Posterior cingulate gyrus (tissue), 11 donors: ENCODE results near the gene CXorf58.
A peak's percentile ranks its signal among the peaks of the same experiment; 100 is the strongest.
"Not testable (repeated sequence)": the region's sequence is repeated elsewhere in the genome, so short reads cannot be mapped to it uniquely, and the experiment has no call there.

ENCODE experiments used
- DNase-seq, 10 donors: peaks; one replicate each; pipeline versions ENCODE4 v3.0.0 to v3.0.0-alpha.2; 2020 to 2021; ENCODE audit warnings: mixed read lengths in 3 of 10
- intact Hi-C: fragments of 100-400 bp; cut with DNase I; formaldehyde crosslinking; loops from one replicate; pipeline ENCODE4 v1.15.1; 2023

Gene CXorf58

GRCh38 chrX:23907498-23908218, at the start of gene CXorf58, which contains the start of gene APOO:
TSS of gene CXorf58 (plus strand) at chrX:23908006. CDS start at chrX:23910303, 2,297 bp downstream.
TSS of gene APOO (minus strand) at chrX:23907938. CDS start at chrX:23907702, 236 bp downstream.
- intact Hi-C loops, result loop anchor here (2.0 kb wide), 2 partner anchors 117 to 147 kb away; partner anchors contain the start of gene EIF2S3
- DNase-seq, result peak; percentile 72 to 99 (median 86)

- DNase-seq, intact Hi-C loops: not testable (repeated sequence)
Observed at GRCh38 chrX:23859238-23859637, 48.6 kb upstream of the CXorf58 start.

- no peak for DNase-seq
Observed at GRCh38 chrX:23861215-23861896, 46.5 kb upstream of the CXorf58 start.

GRCh38 chrX:23861952-23862351, 45.9 kb upstream of the CXorf58 start:
- DNase-seq, intact Hi-C loops: not testable (repeated sequence)

More at GRCh38 chrX:23861215-23861896, 46.5 kb upstream of the CXorf58 start:
- intact Hi-C loops, result no loop called here

GRCh38 chrX:23864742-23865326, 43.0 kb upstream of the CXorf58 start:
- DNase-seq, result no peak
- intact Hi-C loops, result no loop called here

GRCh38 chrX:23870041-23870440, 37.8 kb upstream of the CXorf58 start:
- intact Hi-C loops, result no loop called here
- no peak for DNase-seq

- no peak for DNase-seq
- intact Hi-C loops, result no loop called here
Observed at GRCh38 chrX:23871905-23872546, 35.8 kb upstream of the CXorf58 start.

GRCh38 chrX:23879380-23880090, 28.3 kb upstream of the CXorf58 start:
- intact Hi-C loops, result no loop called here
- DNase-seq, result no peak

GRCh38 chrX:23883737-23884354, 24.0 kb upstream of the CXorf58 start:
- DNase-seq, result no peak
- intact Hi-C loops, result no loop called here

- intact Hi-C loops, result no loop called here
- no peak for DNase-seq
Observed at GRCh38 chrX:23884427-23885024, 23.3 kb upstream of the CXorf58 start.

- DNase-seq, result no peak
- intact Hi-C loops, result no loop called here
Observed at GRCh38 chrX:23885803-23886202, 22.0 kb upstream of the CXorf58 start.

GRCh38 chrX:23887451-23887850, 20.4 kb upstream of the CXorf58 start:
- intact Hi-C loops, result no loop called here
- no peak for DNase-seq

- DNase-seq, result no peak
- intact Hi-C loops, result no loop called here
Observed at GRCh38 chrX:23887918-23888317, 19.9 kb upstream of the CXorf58 start.

- intact Hi-C loops, result no loop called here
- DNase-seq, result no peak
Observed at GRCh38 chrX:23888887-23889501, 18.8 kb upstream of the CXorf58 start.

GRCh38 chrX:23890933-23891332, 16.9 kb upstream of the CXorf58 start:
- no peak for DNase-seq
- intact Hi-C loops, result no loop called here

GRCh38 chrX:23894993-23895392, 12.8 kb upstream of the CXorf58 start:
- intact Hi-C loops, DNase-seq: not testable (repeated sequence)

- intact Hi-C loops, DNase-seq: not testable (repeated sequence)
Observed at GRCh38 chrX:23896539-23896938, 11.3 kb upstream of the CXorf58 start.

- intact Hi-C loops, result no loop called here
- no peak for DNase-seq
Observed at GRCh38 chrX:23896981-23897380, 10.8 kb upstream of the CXorf58 start.

- DNase-seq, result no peak
- intact Hi-C loops, result no loop called here
Observed at GRCh38 chrX:23898412-23898959, 9.3 kb upstream of the CXorf58 start.
